Right lobe of liver (tissue), 4 donors: ENCODE results near the gene NRTN.

Source experiments
- POLR2A ChIP-seq: fragments of 450-650 bp; IDR thresholded peaks from one replicate; pipeline ENCODE4 v1.6.1; 2017; ENCODE audit warnings: antibody characterized with exemption, mild to moderate bottlenecking
- TF ChIP-seq, protein P1 (sequence below), 4 donors: fragments of 200-600 bp in 3 of 4; fragments of 450-650 bp in 1 of 4; IDR thresholded peaks; one replicate each; pipeline versions ENCODE4 v1.5.1 to v1.8.0; 2016 to 2022; ENCODE audit warnings: antibody characterized with exemption in 4 of 4, mild to moderate bottlenecking in 2 of 4
- donor health status: DM: no; HTN: no; CAD: no.
- donor health status: DM: no; HTN: no; CAD: no.
- donor health status: DM: no; HTN: yes; CAD: no.

GRCh38 chr19:5837761-5838352 is 33.0 kb downstream of the NRTN start:
- TF ChIP-seq, protein P1, sequence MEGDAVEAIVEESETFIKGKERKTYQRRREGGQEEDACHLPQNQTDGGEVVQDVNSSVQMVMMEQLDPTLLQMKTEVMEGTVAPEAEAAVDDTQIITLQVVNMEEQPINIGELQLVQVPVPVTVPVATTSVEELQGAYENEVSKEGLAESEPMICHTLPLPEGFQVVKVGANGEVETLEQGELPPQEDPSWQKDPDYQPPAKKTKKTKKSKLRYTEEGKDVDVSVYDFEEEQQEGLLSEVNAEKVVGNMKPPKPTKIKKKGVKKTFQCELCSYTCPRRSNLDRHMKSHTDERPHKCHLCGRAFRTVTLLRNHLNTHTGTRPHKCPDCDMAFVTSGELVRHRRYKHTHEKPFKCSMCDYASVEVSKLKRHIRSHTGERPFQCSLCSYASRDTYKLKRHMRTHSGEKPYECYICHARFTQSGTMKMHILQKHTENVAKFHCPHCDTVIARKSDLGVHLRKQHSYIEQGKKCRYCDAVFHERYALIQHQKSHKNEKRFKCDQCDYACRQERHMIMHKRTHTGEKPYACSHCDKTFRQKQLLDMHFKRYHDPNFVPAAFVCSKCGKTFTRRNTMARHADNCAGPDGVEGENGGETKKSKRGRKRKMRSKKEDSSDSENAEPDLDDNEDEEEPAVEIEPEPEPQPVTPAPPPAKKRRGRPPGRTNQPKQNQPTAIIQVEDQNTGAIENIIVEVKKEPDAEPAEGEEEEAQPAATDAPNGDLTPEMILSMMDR (IDR thresholded peaks at IDR 0.05), result no peak
- no peak for TF ChIP-seq POLR2A
